22Rv1 (cell line): Measurements from ENCODE around the gene FRAT2.

ENCODE experiments used
- ZFX ChIP-seq: fragments of 450-650 bp; IDR thresholded peaks from 2 replicates; pipeline ENCODE4 v1.6.1; 2017; ENCODE audit warnings: antibody characterized with exemption, borderline replicate concordance
- TF ChIP-seq, protein P1 (sequence below): fragments of 450-650 bp; IDR thresholded peaks from 2 replicates; pipeline ENCODE4 v1.5.1; 2017; ENCODE audit warnings: mild to moderate bottlenecking

DNA sequence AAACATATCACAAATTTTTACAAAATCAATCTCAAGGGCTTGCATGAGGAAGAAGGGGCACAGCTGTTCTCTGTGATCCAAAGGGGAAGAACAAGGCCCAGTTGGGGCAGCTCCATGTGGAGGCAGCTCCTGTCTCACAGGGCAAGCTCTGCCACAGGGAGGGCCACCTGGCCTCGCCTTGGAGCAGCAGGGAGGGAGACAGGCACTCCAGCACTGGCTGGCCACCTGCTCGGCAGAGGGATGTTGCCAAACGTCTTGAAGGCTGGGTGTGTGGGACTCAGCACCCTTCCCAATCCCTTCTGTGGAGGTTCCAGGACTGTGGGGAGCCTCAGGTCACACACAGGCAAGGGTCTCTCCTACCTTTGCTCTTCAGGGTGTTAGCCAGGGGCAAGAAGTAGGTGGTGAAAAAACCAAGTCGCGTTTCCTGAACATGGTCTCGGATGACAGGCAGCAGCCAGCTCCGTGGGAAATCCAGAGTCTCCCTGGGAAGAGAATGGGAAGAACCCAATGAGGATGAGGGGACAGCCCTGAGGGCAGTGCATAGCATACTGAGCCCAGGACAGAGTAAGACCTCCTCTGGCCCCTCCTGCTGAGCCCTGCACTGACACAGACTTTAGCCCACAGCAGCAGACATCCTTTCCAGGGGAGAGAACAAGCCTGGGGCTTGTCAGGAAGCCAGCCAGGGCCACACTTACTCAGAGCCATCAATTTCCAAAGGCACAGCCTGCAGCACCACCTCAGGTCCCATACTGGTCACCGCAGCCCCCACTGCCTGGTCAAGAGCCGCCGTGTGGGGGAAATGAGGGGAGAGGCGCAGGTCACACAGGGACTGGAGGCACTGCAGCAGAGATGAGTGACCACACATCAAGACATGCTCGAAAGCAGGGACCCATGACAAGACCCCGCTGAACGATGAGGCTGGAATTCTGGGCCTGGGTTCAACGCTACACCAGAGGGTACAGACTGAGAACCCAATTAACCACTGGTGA, 44.7 kb upstream of the FRAT2 start:
- TF ChIP-seq, protein P1, sequence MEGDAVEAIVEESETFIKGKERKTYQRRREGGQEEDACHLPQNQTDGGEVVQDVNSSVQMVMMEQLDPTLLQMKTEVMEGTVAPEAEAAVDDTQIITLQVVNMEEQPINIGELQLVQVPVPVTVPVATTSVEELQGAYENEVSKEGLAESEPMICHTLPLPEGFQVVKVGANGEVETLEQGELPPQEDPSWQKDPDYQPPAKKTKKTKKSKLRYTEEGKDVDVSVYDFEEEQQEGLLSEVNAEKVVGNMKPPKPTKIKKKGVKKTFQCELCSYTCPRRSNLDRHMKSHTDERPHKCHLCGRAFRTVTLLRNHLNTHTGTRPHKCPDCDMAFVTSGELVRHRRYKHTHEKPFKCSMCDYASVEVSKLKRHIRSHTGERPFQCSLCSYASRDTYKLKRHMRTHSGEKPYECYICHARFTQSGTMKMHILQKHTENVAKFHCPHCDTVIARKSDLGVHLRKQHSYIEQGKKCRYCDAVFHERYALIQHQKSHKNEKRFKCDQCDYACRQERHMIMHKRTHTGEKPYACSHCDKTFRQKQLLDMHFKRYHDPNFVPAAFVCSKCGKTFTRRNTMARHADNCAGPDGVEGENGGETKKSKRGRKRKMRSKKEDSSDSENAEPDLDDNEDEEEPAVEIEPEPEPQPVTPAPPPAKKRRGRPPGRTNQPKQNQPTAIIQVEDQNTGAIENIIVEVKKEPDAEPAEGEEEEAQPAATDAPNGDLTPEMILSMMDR, result no peak
- no peak for TF ChIP-seq ZFX
